ENCODE measurements around the gene OR8D4. TPM values are rescaled to one million over a fixed set of nuclear protein-coding genes. Genes with fewer than 3 reads are reported as not detected.

The OR8D4 gene
- total RNA-seq = not detected in 2 replicates

GRCh38 chr11:123901867-123902266 is at the start of gene OR8D4:
Gene OR8D4 (plus strand): TSS chr11:123902167. CDS start chr11:123906432, 4,265 bp downstream.

GRCh38 chr11:123885570-123885969 is 16.4 kb upstream of the OR8D4 start, which contains the start of gene TMEM225:
Gene TMEM225 (minus strand): TSS chr11:123885670. CDS start chr11:123885425, 245 bp downstream.

GRCh38 chr11:123939317-123939716 is 37.4 kb downstream of the OR8D4 start, which contains the start of gene OR4D5:
Gene OR4D5 (plus strand): TSS chr11:123939617. CDS start chr11:123939617, 0 bp downstream.

GRCh38 chr11:123943738-123944137 is 41.8 kb downstream of the OR8D4 start, which contains the start of gene OR6T1:
Gene OR6T1 (minus strand): TSS chr11:123943838. CDS start chr11:123943838, 0 bp downstream.

Other genes starting within 250 kb of the OR8D4 start
- under 0.01 and 0.25 TPM in 2 replicates for gene SCN3B, start 247.5 kb upstream of the OR8D4 start, total RNA-seq
- gene ZNF202, start 160.5 kb upstream of the OR8D4 start, total RNA-seq = 3.6 and 8.1 TPM in 2 replicates
- gene OR6X1, start 147.6 kb upstream of the OR8D4 start, total RNA-seq = not detected in 2 replicates
- gene OR6M1, start 95.8 kb upstream of the OR8D4 start, total RNA-seq = not detected in 2 replicates
- gene TMEM225, start 16.5 kb upstream of the OR8D4 start, total RNA-seq = not detected in 2 replicates
- not detected in 2 replicates for gene OR4D5, start 37.5 kb downstream of the OR8D4 start, total RNA-seq
- not detected in 2 replicates for gene OR6T1, start 41.7 kb downstream of the OR8D4 start, total RNA-seq
- not detected in 2 replicates for gene OR10S1, start 75.6 kb downstream of the OR8D4 start, total RNA-seq
- not detected in 2 replicates for gene OR10G6, start 93.0 kb downstream of the OR8D4 start, total RNA-seq
- not detected in 2 replicates for gene OR10G4, start 110.8 kb downstream of the OR8D4 start, total RNA-seq
- not detected in 2 replicates for gene OR10G9, start 120.8 kb downstream of the OR8D4 start, total RNA-seq
- not detected in 2 replicates for gene OR10G8, start 124.6 kb downstream of the OR8D4 start, total RNA-seq
- not detected in 2 replicates for gene OR10G7, start 139.2 kb downstream of the OR8D4 start, total RNA-seq
- gene VWA5A, start 213.3 kb downstream of the OR8D4 start, total RNA-seq = 3.1 and 16.7 TPM in 2 replicates

Data from mesangial cell (primary cell).